Measurements from ENCODE around the gene AKR1B1.

DNA sequence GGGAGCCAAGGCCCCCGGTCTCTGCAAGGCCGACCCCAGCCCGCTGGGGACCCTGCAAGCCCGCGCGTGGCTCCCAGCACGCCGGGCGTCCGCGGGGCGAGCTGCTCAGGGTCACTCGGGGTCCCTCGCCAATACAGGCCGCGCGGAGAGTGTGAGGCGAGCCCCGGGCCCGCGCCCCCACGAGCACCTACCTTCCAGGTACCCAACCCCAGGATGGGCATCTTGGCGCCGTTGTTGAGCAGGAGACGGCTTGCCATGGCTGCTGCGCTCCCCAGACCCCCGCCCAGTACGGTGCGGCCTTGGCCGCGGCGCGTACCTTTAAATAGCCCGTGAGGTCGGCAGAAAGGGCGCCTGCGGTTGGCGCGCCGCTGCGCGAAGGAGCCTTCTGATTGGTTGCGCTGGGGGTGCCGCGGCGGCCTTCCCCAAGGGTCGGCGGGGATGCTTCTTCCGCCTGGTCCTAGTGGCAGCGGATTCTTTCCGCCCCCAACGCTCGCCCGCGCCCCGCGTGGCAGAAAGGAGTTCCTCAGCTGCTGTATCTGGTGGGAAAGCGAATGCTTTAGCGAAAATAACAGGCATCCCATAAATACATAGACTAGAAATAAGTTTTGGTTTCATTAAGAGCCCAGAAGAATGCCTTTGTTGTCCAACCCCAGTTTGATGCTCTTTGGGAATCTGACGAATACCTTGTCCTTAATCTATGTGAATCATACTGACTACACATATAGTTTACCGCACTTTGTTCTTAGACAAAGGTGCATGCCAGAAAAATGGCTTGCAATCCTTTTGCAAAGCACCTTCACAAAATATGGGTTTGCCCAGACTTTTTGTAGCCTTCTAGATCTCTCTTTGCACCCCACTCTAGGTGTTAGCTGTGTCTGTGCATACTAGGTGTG is at the start of gene AKR1B1:
- peak; percentile 32 to 57 (median 43) for TF ChIP-seq CTCF (IDR thresholded peaks at IDR 0.05 in 4 of 5, conservative IDR thresholded peaks at IDR 0.05 in 1 of 5)
- TF ChIP-seq POLR2A (IDR thresholded peaks at IDR 0.05), result peak; percentile 84

All from gastrocnemius medialis (tissue), 4 donors.